Ovary (tissue), 3 donors: ENCODE results near the gene TMEM45A.

Source experiments
- EP300 ChIP-seq: sonication (generic); formaldehyde crosslinking; IDR thresholded peaks from one replicate; pipeline ENCODE4 v1.6.1; 2017; ENCODE audit warnings: antibody characterized with exemption
- POLR2A ChIP-seq: fragments of 450-650 bp; IDR thresholded peaks from one replicate; pipeline ENCODE4 v1.6.1; 2017; ENCODE audit warnings: antibody characterized with exemption, mild to moderate bottlenecking, moderate library complexity
- TF ChIP-seq, protein P1 (sequence below), 3 donors: fragments of 450-650 bp in 2 of 3; fragments of 200-600 bp in 1 of 3; IDR thresholded peaks; one replicate each; pipeline versions ENCODE4 v1.5.1 to v1.8.0; 2016 to 2022; ENCODE audit warnings: antibody characterized with exemption in 3 of 3, mild to moderate bottlenecking in 1 of 3
- donor health status: DM: no; HTN: no; CAD: no.

GRCh38 chr3:100489118-100489517, 3.3 kb upstream of the TMEM45A start:
- TF ChIP-seq POLR2A (no peak), EP300 (no peak)
- TF ChIP-seq, protein P1, sequence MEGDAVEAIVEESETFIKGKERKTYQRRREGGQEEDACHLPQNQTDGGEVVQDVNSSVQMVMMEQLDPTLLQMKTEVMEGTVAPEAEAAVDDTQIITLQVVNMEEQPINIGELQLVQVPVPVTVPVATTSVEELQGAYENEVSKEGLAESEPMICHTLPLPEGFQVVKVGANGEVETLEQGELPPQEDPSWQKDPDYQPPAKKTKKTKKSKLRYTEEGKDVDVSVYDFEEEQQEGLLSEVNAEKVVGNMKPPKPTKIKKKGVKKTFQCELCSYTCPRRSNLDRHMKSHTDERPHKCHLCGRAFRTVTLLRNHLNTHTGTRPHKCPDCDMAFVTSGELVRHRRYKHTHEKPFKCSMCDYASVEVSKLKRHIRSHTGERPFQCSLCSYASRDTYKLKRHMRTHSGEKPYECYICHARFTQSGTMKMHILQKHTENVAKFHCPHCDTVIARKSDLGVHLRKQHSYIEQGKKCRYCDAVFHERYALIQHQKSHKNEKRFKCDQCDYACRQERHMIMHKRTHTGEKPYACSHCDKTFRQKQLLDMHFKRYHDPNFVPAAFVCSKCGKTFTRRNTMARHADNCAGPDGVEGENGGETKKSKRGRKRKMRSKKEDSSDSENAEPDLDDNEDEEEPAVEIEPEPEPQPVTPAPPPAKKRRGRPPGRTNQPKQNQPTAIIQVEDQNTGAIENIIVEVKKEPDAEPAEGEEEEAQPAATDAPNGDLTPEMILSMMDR (IDR thresholded peaks at IDR 0.05) = no peak
